ENCODE measurements around the gene PPP1R1C. TPM values are rescaled to one million over a fixed set of nuclear protein-coding genes. Genes with fewer than 3 reads are reported as not detected.

PPP1R1C gene
- total RNA-seq, 4 donors from 2014 or later = not detected

DNA sequence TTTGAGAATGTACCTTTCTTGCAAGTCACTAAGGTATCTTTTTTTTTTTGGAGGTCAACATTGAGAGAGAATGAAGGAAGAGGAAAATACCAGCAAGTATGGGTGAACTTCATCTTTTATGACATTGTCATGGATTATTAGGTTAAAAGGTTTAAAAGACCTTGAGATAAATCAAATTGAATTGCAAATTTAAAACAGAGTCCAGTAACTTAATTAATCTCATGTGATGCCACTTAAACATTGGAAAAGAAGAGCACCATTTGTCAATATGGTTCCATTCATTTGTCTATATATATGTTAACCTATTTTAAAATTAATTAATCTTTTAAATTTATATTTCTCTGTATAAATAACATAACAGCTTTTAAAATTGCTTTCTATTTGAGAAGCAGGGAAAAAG is 83.8 kb downstream of the PPP1R1C start:
- no peak for DNase-seq
- no peaks in the 10 kb centered on the region for H3K27me3 ChIP-seq
- H3K4me1 ChIP-seq = peaks cover 0 to 1% (median 0%) of the 10 kb centered on the region in 4 donors
- no peaks in the 10 kb centered on the region for H3K9me3 ChIP-seq
- TF ChIP-seq POLR2A (IDR thresholded peaks at IDR 0.05) = no peak
- TF ChIP-seq, protein P1, sequence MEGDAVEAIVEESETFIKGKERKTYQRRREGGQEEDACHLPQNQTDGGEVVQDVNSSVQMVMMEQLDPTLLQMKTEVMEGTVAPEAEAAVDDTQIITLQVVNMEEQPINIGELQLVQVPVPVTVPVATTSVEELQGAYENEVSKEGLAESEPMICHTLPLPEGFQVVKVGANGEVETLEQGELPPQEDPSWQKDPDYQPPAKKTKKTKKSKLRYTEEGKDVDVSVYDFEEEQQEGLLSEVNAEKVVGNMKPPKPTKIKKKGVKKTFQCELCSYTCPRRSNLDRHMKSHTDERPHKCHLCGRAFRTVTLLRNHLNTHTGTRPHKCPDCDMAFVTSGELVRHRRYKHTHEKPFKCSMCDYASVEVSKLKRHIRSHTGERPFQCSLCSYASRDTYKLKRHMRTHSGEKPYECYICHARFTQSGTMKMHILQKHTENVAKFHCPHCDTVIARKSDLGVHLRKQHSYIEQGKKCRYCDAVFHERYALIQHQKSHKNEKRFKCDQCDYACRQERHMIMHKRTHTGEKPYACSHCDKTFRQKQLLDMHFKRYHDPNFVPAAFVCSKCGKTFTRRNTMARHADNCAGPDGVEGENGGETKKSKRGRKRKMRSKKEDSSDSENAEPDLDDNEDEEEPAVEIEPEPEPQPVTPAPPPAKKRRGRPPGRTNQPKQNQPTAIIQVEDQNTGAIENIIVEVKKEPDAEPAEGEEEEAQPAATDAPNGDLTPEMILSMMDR (IDR thresholded peaks at IDR 0.05) = no peak
- no peak overlapping the region for H3K27ac ChIP-seq
- no peak overlapping the region for H3K4me3 ChIP-seq
- no peaks in the 10 kb centered on the region for H3K36me3 ChIP-seq

DNA sequence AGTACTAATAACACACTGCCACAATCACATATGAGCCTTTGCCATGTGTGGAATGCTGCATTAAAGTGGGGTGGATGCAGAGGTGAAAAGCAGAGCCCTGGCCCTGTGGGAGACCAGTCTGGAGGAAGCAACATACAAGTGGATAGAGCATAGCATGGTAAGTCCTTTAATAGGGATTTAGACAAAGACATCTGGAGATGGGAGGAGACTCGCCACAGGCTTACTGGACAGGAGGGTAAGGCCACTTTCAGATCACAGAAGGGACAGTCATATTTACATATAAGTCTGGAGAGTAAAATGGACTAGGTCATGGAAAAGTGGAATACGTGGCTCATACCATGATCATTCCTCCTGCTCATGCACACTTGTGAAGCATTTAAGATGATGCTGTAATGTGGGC is 84.3 kb downstream of the PPP1R1C start:
- Histone ChIP-seq H3K27me3 (no peaks in the 10 kb centered on the region), H3K36me3 (no peaks in the 10 kb centered on the region), H3K4me1 (no peaks in the 10 kb centered on the region), H3K9me3 (no peaks in the 10 kb centered on the region), H3K27ac (no peak overlapping the region), H3K4me3 (no peak overlapping the region)
- TF ChIP-seq, protein P1 (IDR thresholded peaks at IDR 0.05) = no peak
- TF ChIP-seq POLR2A (IDR thresholded peaks at IDR 0.05) = no peak
- no peak for DNase-seq

DNA sequence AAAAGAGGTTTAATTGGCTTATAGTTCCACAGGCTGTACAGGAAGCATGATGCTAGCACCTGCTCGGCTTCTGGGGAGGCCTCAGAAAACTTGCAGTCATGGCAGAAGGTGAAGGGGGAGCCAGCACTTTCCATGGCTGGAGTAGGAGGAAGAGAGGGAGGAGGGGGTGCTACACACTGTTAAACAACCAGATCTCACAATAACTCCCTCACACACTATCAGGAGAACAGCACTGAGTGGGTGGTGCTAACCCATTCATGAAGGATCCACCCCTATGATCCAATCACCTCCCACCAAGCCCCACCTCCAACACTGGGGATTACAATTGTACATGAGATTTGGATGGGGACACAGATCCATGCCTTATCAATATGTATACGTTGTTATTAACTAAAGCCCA is 85.1 kb downstream of the PPP1R1C start:
- Histone ChIP-seq H3K36me3 (no peaks in the 10 kb centered on the region), H3K27ac (no peak overlapping the region), H3K9me3 (no peaks in the 10 kb centered on the region), H3K4me1 (no peaks in the 10 kb centered on the region), H3K27me3 (no peaks in the 10 kb centered on the region), H3K4me3 (no peak overlapping the region)
- DNase-seq = no peak
- TF ChIP-seq, protein P1 (IDR thresholded peaks at IDR 0.05) = no peak
- TF ChIP-seq POLR2A (IDR thresholded peaks at IDR 0.05) = no peak

DNA sequence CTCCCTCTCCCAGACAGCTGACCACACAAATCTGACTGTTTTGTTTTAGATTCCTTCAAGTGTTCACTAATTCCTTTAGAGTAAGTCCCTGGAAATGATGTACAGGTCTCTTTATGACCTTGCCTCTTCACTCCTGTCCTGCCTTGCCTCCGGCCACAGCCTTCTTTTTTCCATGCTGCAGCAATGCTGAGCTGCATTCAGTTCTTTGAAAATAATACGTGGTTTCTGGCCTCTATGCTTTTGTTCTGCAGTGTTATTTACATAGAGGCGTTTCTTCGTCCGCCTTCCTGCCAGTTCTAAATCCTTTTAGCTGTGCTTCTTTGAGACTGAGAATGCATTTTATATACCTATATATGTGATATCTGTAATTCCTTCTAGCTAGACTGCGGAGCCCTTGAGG is 87.2 kb downstream of the PPP1R1C start:
- Histone ChIP-seq H3K4me1 (peaks cover 0 to under 1% (median 0%) of the 10 kb centered on the region in 4 donors), H3K4me3 (no peak overlapping the region), H3K27me3 (no peaks in the 10 kb centered on the region), H3K27ac (no peak overlapping the region), H3K36me3 (no peaks in the 10 kb centered on the region), H3K9me3 (no peaks in the 10 kb centered on the region)
- no peak for TF ChIP-seq POLR2A (IDR thresholded peaks at IDR 0.05)
- TF ChIP-seq, protein P1 (IDR thresholded peaks at IDR 0.05) = no peak
- no peak for DNase-seq

DNA sequence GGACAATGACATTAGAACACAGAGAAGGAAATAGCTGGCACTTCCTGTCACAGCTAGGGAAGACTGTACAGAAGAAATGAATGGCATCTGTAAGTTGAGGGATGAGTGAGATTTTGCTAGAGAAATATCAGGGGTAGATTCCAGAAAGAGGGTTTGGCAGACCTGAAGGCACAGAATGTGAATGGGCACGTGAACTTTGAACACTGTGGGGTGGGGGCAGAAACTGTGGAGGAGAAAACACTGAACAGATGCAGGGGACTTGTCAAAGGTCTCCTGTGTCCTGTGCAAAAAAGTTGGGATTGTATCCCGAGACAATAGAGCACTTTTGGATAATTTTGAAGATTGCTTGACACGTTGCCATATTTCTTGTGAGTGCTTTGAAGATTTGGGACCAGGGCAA is 88.0 kb downstream of the PPP1R1C start:
- H3K4me3 ChIP-seq = no peak overlapping the region
- H3K27ac ChIP-seq = no peak overlapping the region
- H3K36me3 ChIP-seq = no peaks in the 10 kb centered on the region
- H3K27me3 ChIP-seq = no peaks in the 10 kb centered on the region
- peaks cover 0 to 8% (median 0%) of the 10 kb centered on the region in 4 donors for H3K4me1 ChIP-seq
- H3K9me3 ChIP-seq = no peaks in the 10 kb centered on the region
- DNase-seq = no peak
- TF ChIP-seq, protein P1 (IDR thresholded peaks at IDR 0.05) = no peak
- no peak for TF ChIP-seq POLR2A (IDR thresholded peaks at IDR 0.05)

DNA sequence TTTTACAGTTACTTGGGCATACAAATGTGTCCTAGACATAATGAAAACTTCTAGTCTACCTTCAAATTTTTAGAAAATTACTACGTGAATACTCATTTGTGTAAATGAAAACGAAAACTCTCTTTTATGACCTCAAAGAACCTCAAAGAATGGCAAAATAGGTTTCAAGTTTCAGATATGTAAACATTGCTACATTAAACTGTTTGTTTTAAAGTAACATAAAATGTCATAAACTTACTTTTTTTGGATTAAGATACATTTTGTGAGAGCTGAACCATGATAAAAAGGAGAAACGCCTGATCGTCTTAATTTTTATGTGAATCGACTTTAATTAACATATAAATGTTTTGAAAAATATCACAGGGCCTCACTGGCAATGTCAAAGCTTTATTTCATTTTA is 91.4 kb downstream of the PPP1R1C start:
- TF ChIP-seq, protein P1 (IDR thresholded peaks at IDR 0.05) = no peak
- TF ChIP-seq POLR2A (IDR thresholded peaks at IDR 0.05) = no peak
- no peaks in the 10 kb centered on the region for H3K36me3 ChIP-seq
- no peaks in the 10 kb centered on the region for H3K27me3 ChIP-seq
- H3K9me3 ChIP-seq = no peaks in the 10 kb centered on the region
- no peak overlapping the region for H3K4me3 ChIP-seq
- DNase-seq = no peak
- peaks cover 0 to 14% (median 0%) of the 10 kb centered on the region in 4 donors for H3K4me1 ChIP-seq
- no peak overlapping the region for H3K27ac ChIP-seq
